HT1080 (cell line): ENCODE results near the gene FAM118B. TPM values are rescaled to one million over a fixed set of nuclear protein-coding genes. Genes with fewer than 3 reads are reported as not detected.
"Not testable (repeated sequence)": the region's sequence is repeated elsewhere in the genome, so short reads cannot be mapped to it uniquely, and the experiment has no call there.

Experiments
- DNase-seq: peaks from one replicate; pipeline ENCODE4 v3.0.0-alpha.2; 2015; ENCODE audit warnings: low read depth
- total RNA-seq: library from RNA; depleted of rRNA; stranded (reverse); fragments of >200 nt; shearing (Covaris generic); gene quantifications from 2 replicates; pipeline ENCODE4 v1.2.3, GENCODE V29; 2014

The FAM118B gene
- total RNA-seq, 1 experiment from 2014 or later: 26.5 TPM

DNA sequence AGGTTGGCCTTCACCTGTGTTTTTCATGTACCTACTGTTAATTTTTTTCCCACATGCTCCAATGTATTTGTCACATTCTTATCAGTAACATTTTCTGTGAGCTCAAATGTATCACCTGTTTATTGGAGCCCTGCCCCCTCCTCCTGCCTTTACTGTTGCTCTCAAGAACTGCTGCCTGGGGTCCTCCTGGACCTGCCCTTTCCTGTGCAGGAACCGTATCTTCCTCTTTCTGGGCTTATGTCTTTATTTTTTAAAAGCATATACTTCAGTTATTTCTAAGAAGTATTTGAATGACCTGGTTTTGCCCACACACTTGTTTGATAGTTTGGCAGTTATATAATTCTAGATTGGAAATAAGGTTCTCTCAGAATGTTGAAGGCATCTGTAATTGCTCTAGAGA lies 5.9 kb downstream of the FAM118B start:
- DNase-seq: no peak

GRCh38 chr11:126219547-126219946 lies 8.0 kb downstream of the FAM118B start:
- DNase-seq: no peak

GRCh38 chr11:126224647-126225294 lies 13.2 kb downstream of the FAM118B start:
- DNase-seq: no peak

DNA sequence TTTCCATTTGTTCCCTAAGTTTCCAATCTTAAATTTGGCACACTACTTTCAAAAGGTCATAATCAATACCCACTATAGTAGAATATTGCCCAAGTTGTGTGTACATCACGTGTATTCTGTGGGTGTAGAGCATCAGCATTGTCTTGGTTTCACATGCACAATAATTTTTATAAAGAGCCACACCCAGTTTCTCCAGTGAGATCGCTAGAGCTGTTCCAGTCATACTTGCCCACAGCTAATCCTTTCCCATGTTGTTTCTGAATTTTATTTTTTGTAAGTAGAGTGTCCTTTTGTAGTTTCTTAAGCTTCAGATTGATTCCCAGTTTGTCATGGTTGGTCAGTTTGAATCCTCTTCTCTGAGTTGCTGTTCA lies 13.7 kb downstream of the FAM118B start:
- DNase-seq: no peak

DNA sequence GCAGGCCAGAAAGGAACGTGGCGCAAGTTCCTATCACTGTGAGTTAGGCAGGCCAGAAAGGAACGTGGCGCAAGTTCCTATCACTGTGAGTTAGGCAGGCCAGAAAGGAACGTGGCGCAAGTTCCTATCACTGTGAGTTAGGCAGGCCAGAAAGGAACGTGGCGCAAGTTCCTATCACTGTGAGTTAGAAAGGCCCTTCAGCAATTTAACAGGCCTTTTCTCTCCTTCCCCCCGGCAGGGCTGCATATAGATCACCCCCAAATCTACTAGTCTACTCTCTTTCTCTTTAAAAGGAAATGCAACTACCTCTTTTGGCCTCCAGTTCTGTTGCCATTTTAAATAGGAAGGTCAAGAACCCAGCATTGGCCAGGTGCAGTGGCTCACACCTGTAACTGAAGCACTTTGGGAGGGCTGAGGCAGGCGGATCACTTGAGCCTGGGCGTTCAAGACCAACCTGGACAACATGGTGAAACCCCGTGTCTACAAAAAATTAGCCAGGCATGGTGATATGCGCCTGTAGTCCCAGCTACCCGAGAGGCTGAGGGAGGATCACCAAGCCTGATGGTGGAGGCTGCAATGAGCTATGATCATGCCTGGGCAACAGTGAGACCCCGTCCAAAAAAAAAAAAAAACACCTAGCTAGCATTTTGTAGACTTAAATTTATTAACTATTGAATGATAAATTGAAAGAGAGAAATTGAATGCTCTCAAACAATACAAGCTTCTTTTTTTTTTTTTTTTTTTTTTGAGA lies 14.9 kb downstream of the FAM118B start:
- DNase-seq: no peak

- DNase-seq: no peak
Measured at GRCh38 chr11:126229858-126230540, 18.4 kb downstream of the FAM118B start.

GRCh38 chr11:126231725-126232459 lies 20.3 kb downstream of the FAM118B start:
- DNase-seq: no peak

GRCh38 chr11:126232683-126233082 lies 21.1 kb downstream of the FAM118B start:
- no peak for DNase-seq

- peak; percentile 41 for DNase-seq
Measured at GRCh38 chr11:126233391-126233790, 21.8 kb downstream of the FAM118B start.

- DNase-seq: no peak
Measured at GRCh38 chr11:126246636-126247035, 35.1 kb downstream of the FAM118B start.

- DNase-seq: no peak
Measured at GRCh38 chr11:126253265-126253664, 41.7 kb downstream of the FAM118B start.

DNA sequence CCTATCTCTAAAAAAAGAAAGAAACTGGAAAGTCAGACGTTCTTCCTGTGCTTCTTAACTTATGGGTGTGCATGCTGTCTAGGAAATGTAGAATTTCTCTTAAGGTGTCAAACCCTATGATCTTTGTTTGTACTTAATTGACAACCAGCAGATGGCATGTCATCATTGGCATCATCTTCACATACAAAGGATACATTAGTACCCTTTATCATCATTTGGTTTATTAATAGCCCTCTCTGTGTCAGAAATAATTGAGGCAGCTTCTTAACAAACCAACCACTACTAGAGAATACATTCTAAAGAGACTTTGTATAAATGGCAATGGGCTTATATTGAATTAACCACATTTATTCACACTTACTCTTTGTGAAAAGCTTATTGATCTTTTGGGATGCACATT lies 43.2 kb downstream of the FAM118B start:
- DNase-seq: no peak

DNA sequence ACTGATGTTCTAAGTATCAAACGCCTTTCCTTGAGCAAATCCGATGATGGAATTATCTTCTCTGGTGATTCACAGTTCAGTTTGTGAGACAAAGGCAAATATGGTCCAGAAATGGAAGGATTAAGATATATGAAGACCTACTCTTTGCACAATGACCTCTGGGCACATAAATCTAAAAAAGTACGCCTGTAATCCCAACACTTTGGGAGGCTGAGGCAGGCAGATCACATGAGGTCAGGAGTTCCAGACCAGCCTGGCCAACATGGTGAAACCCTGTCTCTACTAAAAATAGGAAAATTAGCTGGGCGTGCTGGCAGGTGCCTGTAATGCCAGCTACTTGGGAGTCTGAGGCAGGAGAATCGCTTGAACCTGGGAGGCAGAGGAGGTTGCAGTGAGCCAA lies 43.9 kb downstream of the FAM118B start:
- DNase-seq: not testable (repeated sequence)

- DNase-seq: no peak
Measured at GRCh38 chr11:126256216-126256615, 44.6 kb downstream of the FAM118B start.

- no peak for DNase-seq
Measured at GRCh38 chr11:126257144-126257543, 45.6 kb downstream of the FAM118B start.

DNA sequence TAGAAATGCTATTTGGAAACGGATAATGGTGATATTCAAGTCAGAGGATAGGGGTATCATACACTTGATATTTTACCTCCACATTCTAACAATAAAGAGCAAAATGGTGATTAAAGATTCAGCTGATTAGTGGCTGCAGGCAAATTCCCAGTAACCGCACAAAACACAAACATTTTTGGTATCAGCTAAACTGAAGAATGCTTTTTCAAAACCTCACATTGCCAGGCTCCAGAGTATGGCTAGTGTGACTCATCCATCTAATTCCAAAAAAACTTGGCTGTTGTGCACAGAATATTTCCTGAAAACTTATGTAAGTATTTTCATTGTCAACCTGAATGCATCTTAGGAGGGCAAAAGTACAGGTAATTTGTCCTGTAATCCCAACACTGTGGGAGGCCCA lies 46.2 kb downstream of the FAM118B start:
- no peak for DNase-seq

- no peak for DNase-seq
Measured at GRCh38 chr11:126262216-126262615, 50.6 kb downstream of the FAM118B start.

GRCh38 chr11:126263489-126263888 lies 51.9 kb downstream of the FAM118B start:
- no peak for DNase-seq

- no peak for DNase-seq
Measured at GRCh38 chr11:126265811-126266210, 54.2 kb downstream of the FAM118B start.

GRCh38 chr11:126267650-126268049 lies 56.1 kb downstream of the FAM118B start:
- DNase-seq: no peak

- no peak for DNase-seq
Measured at GRCh38 chr11:126268361-126268707, 56.8 kb downstream of the FAM118B start.
